Calu3 (cell line): ENCODE results near the gene NMT1. TPM values are rescaled to one million over a fixed set of nuclear protein-coding genes. Genes with fewer than 3 reads are reported as not detected.

Experiments
- BruUV-seq: library from RNA; stranded (reverse); fragments of 400-500 nt; replicated peaks from 2 replicates; lab custom pipeline; 2021; lab: Mats Ljungman, UMichigan
- CTCF ChIA-PET: fragments of 300-600 bp; sonication (Branson Sonifier 250); formaldehyde crosslinking; loops from one replicate; lab custom pipeline; 2022; ENCODE audit warnings: antibody characterized with exemption; lab: Charles Lee
- DNase-seq: peaks from one replicate; pipeline ENCODE4 v3.0.0; 2022
- H3K27ac Mint-ChIP-seq: one replicate; pipeline ENCODE4 v1.8.0; 2022; ENCODE audit warnings: mixed read lengths; ENCODE audit not compliant: unreplicated experiment
- H3K27me3 Mint-ChIP-seq: one replicate; pipeline ENCODE4 v1.8.0; 2022; ENCODE audit warnings: mixed read lengths; ENCODE audit not compliant: unreplicated experiment
- H3K36me3 Mint-ChIP-seq: one replicate; pipeline ENCODE4 v1.8.0; 2022; ENCODE audit warnings: mild to moderate bottlenecking, moderate library complexity, mixed read lengths; ENCODE audit not compliant: insufficient read depth, unreplicated experiment
- H3K4me1 Mint-ChIP-seq: one replicate; pipeline ENCODE4 v1.8.0; 2022; ENCODE audit warnings: mild to moderate bottlenecking, low read depth, mixed read lengths; ENCODE audit not compliant: unreplicated experiment
- H3K4me3 Mint-ChIP-seq: one replicate; pipeline ENCODE4 v1.8.0; 2022; ENCODE audit warnings: mild to moderate bottlenecking, low read depth, moderate library complexity, mixed read lengths; ENCODE audit not compliant: unreplicated experiment
- H3K9me3 Mint-ChIP-seq: one replicate; pipeline ENCODE4 v1.8.0; 2022; ENCODE audit warnings: low read depth, mixed read lengths; ENCODE audit not compliant: unreplicated experiment
- CTCF ChIP-seq: fragments of 200-600 bp; IDR thresholded peaks from one replicate; pipeline ENCODE4 v1.8.0; 2022; ENCODE audit warnings: antibody characterized with exemption; ENCODE audit not compliant: unreplicated experiment
- intact Hi-C: fragments of 100-400 bp; cut with micrococcal nuclease; formaldehyde crosslinking; loops from one replicate; pipeline ENCODE4 v1.10.0; 2022; ENCODE audit not compliant: unreplicated experiment
- total RNA-seq: library from RNA; stranded (reverse); gene quantifications from 2 replicates; pipeline ENCODE4 v1.2.3, GENCODE V29; 2022

NMT1 gene
- total RNA-seq, 1 experiment from 2014 or later, result 185 TPM

GRCh38 chr17:45149037-45149668 lies 88.0 kb downstream of the NMT1 start:
- peak overlapping the region; percentile 98 for H3K4me3 Mint-ChIP-seq
- TF ChIP-seq CTCF, result peak; percentile 96
- H3K4me1 Mint-ChIP-seq, result peaks cover 39% of the 10 kb centered on the region
- intact Hi-C loops, result loop anchor here (10.0 kb wide), 1 partner anchor 236 kb away; no protein-coding TSS in a partner anchor
- H3K27ac Mint-ChIP-seq, result peak overlapping the region; percentile 100
- CTCF ChIA-PET, result interaction anchor here (0.5 to 7.8 kb wide), 20 partner anchors 11 to 170 kb away, joined by 3 to 253 read pairs (median 8); partner anchors contain the start of genes ACBD4, HEXIM2 and MAP3K14
- no peaks in the 10 kb centered on the region for H3K9me3 Mint-ChIP-seq
- peaks cover 14% of the 10 kb centered on the region for H3K27me3 Mint-ChIP-seq
- peaks cover 83% of the 10 kb centered on the region for H3K36me3 Mint-ChIP-seq
- DNase-seq, result peak; percentile 97
- BruUV-seq, result no TSS peak

GRCh38 chr17:45149669-45150664 lies 88.8 kb downstream of the NMT1 start:
- Mint-ChIP-seq H3K27ac (peak overlapping the region; percentile 100), H3K36me3 (peaks cover 81% of the 10 kb centered on the region), H3K4me3 (peak overlapping the region; percentile 98), H3K9me3 (no peaks in the 10 kb centered on the region), H3K27me3 (peaks cover 14% of the 10 kb centered on the region), H3K4me1 (peaks cover 39% of the 10 kb centered on the region)
- BruUV-seq, result no TSS peak
- intact Hi-C loops, result loop anchor here (1.0 to 10.0 kb wide), 2 partner anchors 43 to 235 kb away; no protein-coding TSS in a partner anchor
- no peak for TF ChIP-seq CTCF
- CTCF ChIA-PET, result interaction anchor here (0.5 to 7.8 kb wide), 18 partner anchors 10 to 169 kb away, joined by 3 to 253 read pairs (median 10); partner anchors contain the start of genes ACBD4, HEXIM2 and MAP3K14
- DNase-seq, result peak; percentile 58

GRCh38 chr17:45150911-45151809 lies 90.0 kb downstream of the NMT1 start:
- Mint-ChIP-seq H3K4me3 (peak overlapping the region; percentile 98), H3K27ac (peak overlapping the region; percentile 100), H3K4me1 (peaks cover 44% of the 10 kb centered on the region), H3K9me3 (no peaks in the 10 kb centered on the region), H3K27me3 (peaks cover 14% of the 10 kb centered on the region), H3K36me3 (peaks cover 80% of the 10 kb centered on the region)
- no peak for TF ChIP-seq CTCF
- CTCF ChIA-PET, result interaction anchor here (0.6 to 7.8 kb wide), 11 partner anchors 9 to 123 kb away, joined by 3 to 253 read pairs (median 5); partner anchors contain the start of genes ACBD4 and HEXIM2
- no TSS peak for BruUV-seq
- no peak for DNase-seq
- intact Hi-C loops, result loop anchor here (1.0 kb wide), 1 partner anchor 42 kb away; no protein-coding TSS in a partner anchor
